ENCODE measurements around the gene TSPAN14. TPM values are rescaled to one million over a fixed set of nuclear protein-coding genes. Genes with fewer than 3 reads are reported as not detected.

TSPAN14 gene
- total and polyA plus RNA-seq, 2 of the 13 experiments (the other 11 are each of a cell fraction or from before 2014, with no cell fraction given), result 24.1 to 80.6 TPM

DNA sequence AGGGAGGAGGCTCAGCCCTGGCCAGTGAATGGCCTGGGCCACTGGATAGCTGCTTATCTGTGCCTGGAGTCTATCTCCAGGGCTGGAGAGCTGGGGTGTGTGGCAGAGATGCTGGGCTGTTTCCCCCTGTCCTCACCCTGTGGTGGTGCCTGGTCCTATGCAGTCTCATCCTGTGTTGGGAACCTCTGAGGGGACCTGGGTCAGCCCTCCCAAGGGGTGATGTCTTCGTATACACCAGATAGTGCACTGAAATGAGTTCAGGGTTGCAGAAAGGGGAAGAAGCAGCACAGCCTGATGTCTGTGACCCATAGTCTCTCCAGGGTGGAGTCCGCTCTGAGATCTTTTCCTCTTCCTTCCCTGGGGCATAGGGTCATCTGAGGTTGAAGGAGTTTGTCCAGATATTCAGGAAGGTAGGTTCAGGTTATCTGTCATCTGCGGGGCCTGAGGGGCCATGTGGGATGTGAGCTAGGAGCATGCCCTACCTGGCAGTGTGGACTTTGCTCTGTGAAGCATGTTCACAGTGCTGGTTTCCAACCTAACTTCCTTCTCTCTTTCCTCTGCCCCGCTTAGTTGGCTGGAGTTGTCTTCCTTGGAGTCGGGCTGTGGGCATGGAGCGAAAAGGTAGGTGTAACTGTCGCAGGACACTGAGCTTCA lies 50.2 kb downstream of the TSPAN14 start (continued):
- TF ChIP-seq ELF3 (CRISPR knock-in tag; IDR thresholded peaks at IDR 0.05), result peak; percentile 67
- 0 out of 2 replicates have a peak, but pooled peaks have one; percentile 36 for TF ChIP-seq IRF2 (CRISPR knock-in tag; IDR thresholded peaks at IDR 0.05)
- TF ChIP-seq, protein P1, sequence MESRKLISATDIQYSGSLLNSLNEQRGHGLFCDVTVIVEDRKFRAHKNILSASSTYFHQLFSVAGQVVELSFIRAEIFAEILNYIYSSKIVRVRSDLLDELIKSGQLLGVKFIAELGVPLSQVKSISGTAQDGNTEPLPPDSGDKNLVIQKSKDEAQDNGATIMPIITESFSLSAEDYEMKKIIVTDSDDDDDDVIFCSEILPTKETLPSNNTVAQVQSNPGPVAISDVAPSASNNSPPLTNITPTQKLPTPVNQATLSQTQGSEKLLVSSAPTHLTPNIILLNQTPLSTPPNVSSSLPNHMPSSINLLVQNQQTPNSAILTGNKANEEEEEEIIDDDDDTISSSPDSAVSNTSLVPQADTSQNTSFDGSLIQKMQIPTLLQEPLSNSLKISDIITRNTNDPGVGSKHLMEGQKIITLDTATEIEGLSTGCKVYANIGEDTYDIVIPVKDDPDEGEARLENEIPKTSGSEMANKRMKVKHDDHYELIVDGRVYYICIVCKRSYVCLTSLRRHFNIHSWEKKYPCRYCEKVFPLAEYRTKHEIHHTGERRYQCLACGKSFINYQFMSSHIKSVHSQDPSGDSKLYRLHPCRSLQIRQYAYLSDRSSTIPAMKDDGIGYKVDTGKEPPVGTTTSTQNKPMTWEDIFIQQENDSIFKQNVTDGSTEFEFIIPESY (CRISPR knock-in tag; IDR thresholded peaks at IDR 0.05), result peak; percentile 73
- no peak for TF ChIP-seq RCOR2 (CRISPR knock-in tag; IDR thresholded peaks at IDR 0.05)
- 0 out of 2 replicates have a peak, but pooled peaks have one; percentile 15 for TF ChIP-seq THAP11 (CRISPR knock-in tag; IDR thresholded peaks at IDR 0.05)
- no peak for TF ChIP-seq NR2F6 (IDR thresholded peaks at IDR 0.05)
- TF ChIP-seq NR2F6 (CRISPR knock-in tag; IDR thresholded peaks at IDR 0.05), result peak; percentile 5; the same call in 1 of the 2 replicates
- TF ChIP-seq ZNF746 (CRISPR knock-in tag; IDR thresholded peaks at IDR 0.05), result 0 out of 2 replicates have a peak, but pooled peaks have one; percentile 49
- TF ChIP-seq POLR2G (IDR thresholded peaks at IDR 0.05; ENCODE audit: low read depth, low read length), result 0 out of 2 replicates have a peak, but pooled peaks have one; percentile 42
- TF ChIP-seq CREBL2 (CRISPR knock-in tag; IDR thresholded peaks at IDR 0.05; ENCODE audit: borderline replicate concordance), result no peak
- TF ChIP-seq ZNF337 (CRISPR knock-in tag; IDR thresholded peaks at IDR 0.05; ENCODE audit: borderline replicate concordance, low read depth), result no peak
- TF ChIP-seq BORCS8-MEF2B (CRISPR knock-in tag; IDR thresholded peaks at IDR 0.05), result 0 out of 2 replicates have a peak, but pooled peaks have one; percentile 39
- 0 out of 2 replicates have a peak, but pooled peaks have one; percentile 47 for TF ChIP-seq AHDC1 (CRISPR knock-in tag; IDR thresholded peaks at IDR 0.05; ENCODE audit: borderline replicate concordance)
- TF ChIP-seq MYC (CRISPR knock-in tag; IDR thresholded peaks at IDR 0.05; ENCODE audit: borderline replicate concordance), result 0 out of 2 replicates have a peak, but pooled peaks have one; percentile 48
- 0 out of 2 replicates have a peak, but pooled peaks have one; percentile 49 for TF ChIP-seq ZNF644 (CRISPR knock-in tag; IDR thresholded peaks at IDR 0.05; ENCODE audit: low read depth)
- 0 out of 2 replicates have a peak, but pooled peaks have one; percentile 27 for TF ChIP-seq MEIS2 (CRISPR knock-in tag; IDR thresholded peaks at IDR 0.05)
- no peak for TF ChIP-seq ZNF503 (CRISPR knock-in tag; IDR thresholded peaks at IDR 0.05)
- TF ChIP-seq HNF4A (CRISPR knock-in tag; IDR thresholded peaks at IDR 0.05), result peak; percentile 86
- no peak for TF ChIP-seq ZBTB8A (CRISPR knock-in tag; IDR thresholded peaks at IDR 0.05; ENCODE audit: borderline replicate concordance, low read depth)
- TF ChIP-seq MXD1 (CRISPR knock-in tag; IDR thresholded peaks at IDR 0.05), result 0 out of 2 replicates have a peak, but pooled peaks have one; percentile 55
